SK-N-DZ (cell line): ENCODE data around the gene MROH7.
"Not testable (repeated sequence)": the region's sequence is repeated elsewhere in the genome, so short reads cannot be mapped to it uniquely, and the experiment has no call there.

ENCODE experiments used
- DNase-seq: peaks from one replicate; pipeline ENCODE4 v3.0.0-alpha.2; 2015; ENCODE audit warnings: low spot score

The MROH7 gene

DNA sequence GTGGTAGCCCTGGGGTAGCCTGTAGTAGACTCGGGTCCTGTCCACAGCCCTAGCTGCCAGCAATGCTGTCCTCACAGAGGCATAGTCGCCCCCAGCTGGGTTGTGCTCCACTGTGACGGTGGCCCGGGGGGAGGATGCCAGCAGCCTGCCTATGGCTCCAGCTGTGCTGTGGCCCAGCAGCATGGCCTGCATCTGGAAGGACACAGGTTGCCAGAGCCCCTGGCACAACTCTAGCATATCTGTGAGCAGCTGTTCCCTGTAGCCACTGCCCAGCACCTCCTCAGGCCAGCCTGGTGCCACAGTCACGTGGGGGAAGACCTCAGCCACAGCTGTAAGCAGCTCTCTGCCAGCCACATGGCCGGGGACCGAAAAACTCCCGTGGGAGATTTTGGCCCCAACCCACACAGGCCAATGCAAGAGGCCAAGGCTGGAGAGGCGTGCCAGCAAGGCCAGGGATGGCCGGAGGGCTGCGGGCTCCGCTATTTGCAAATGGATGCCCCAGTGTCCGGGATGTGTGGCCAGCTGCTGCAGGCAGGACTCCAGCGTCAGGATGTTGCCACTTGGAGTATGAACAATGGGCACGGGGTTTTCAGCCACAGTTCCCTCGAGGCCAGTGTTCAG is 32.2 kb upstream of the MROH7 start:
- DNase-seq: no peak

GRCh38 chr1:54610048-54610447 is 31.5 kb upstream of the MROH7 start:
- no peak for DNase-seq

- DNase-seq: no peak
Measured at GRCh38 chr1:54610601-54611580, 30.7 kb upstream of the MROH7 start.

GRCh38 chr1:54611621-54612020 is 30.0 kb upstream of the MROH7 start:
- DNase-seq: no peak

- DNase-seq: no peak
Measured at GRCh38 chr1:54614024-54614423, 27.6 kb upstream of the MROH7 start.

DNA sequence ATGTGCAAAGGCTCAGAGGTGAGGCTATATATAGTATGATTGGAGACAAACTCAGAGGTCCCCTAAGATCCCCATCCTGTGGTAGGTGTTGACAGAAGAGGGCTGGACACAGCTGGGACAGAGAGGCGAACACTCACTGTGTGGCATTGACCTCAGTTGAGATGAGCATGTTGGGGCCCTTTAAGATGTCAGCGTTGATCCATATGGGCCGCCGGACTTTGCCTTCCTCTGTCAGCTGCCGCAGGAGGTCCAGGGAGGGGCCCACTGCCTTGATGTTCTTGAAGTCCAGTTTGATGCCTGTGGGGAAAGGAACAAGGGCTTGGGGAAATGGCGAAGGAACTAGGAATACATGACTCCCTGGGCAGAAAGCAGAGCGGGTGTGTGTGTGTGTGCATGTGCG is 27.0 kb upstream of the MROH7 start:
- DNase-seq: no peak

DNA sequence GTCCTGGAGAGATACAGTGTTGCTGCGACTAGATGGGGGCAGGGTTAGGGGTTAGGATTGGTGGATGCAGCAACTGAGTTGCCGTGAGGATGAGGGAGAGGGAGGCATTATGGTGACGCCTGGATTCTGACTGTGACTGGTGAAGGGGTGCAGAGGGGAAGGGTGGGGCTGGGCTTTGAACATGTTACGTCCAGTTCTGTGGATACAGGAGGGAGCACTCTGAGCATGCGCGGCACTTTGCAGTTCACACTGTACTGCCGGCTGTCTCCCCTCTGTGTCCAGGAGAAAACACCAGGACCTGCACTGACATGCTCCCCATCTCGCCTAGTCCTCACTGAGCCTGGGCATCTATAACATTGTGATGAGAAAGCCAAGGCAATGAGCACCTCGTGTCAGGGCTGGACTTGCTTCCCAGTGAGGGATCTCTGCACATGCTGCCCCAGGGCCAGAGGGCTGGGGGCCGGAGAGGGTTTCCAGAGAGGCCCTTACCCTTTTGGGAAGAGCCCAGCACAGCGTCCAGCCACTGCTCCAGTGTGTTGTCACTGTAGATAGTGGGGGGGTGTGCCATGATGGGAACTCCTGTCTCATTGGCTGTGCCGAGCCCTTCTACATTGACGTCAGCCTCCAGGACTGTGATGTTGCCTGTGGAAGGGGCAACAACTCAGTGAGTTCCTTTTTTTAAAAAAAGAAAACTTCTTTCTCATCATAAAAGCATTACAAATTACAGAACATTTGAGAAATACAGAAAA is 25.9 kb upstream of the MROH7 start:
- DNase-seq: peak; percentile 44

- DNase-seq: peak; percentile 15
Measured at GRCh38 chr1:54619749-54620148, 21.8 kb upstream of the MROH7 start.

DNA sequence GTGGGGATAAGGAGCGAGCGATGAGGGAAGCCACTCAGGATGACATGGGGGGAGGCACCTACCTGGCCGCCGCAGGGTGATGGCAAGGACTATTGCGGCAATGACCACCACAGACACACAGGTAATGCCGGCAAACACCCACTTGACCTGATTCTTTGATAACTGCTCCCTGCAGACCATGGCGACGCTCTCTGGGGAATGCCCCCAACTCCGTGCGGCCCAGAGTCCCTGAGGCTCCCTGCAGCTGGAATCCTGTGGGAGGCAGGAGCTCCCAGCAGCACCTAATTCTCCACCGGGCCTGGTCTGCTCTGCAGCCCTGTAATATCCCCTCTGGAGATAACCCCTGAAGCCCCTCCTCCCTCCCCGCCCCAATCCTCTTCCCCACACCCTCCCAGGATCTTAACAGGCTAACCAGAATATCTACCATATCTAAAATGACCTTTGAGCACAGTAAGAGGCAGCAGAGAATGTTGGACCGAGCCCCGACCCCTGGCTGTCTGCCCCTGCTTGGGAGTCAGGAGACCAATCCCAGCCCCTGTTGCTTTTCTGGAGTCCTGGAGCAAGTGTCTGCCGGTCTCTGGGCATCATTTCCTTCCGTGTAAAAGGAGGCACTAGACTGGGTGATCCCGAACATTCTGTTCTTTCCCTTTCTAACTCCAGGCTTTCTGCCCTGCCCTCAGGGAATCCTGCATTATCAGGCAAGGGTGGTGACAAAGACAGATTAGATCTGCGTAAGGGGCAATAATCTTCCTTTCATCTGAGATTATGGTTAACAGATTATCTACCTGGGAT is 18.2 kb upstream of the MROH7 start, which contains the start of gene FAM151A:
TSS of gene FAM151A (minus strand) at position 310 of the 792 bp plus-strand sequence. CDS start at position 180, 130 bp downstream.
- peak; percentile 31 for DNase-seq

DNA sequence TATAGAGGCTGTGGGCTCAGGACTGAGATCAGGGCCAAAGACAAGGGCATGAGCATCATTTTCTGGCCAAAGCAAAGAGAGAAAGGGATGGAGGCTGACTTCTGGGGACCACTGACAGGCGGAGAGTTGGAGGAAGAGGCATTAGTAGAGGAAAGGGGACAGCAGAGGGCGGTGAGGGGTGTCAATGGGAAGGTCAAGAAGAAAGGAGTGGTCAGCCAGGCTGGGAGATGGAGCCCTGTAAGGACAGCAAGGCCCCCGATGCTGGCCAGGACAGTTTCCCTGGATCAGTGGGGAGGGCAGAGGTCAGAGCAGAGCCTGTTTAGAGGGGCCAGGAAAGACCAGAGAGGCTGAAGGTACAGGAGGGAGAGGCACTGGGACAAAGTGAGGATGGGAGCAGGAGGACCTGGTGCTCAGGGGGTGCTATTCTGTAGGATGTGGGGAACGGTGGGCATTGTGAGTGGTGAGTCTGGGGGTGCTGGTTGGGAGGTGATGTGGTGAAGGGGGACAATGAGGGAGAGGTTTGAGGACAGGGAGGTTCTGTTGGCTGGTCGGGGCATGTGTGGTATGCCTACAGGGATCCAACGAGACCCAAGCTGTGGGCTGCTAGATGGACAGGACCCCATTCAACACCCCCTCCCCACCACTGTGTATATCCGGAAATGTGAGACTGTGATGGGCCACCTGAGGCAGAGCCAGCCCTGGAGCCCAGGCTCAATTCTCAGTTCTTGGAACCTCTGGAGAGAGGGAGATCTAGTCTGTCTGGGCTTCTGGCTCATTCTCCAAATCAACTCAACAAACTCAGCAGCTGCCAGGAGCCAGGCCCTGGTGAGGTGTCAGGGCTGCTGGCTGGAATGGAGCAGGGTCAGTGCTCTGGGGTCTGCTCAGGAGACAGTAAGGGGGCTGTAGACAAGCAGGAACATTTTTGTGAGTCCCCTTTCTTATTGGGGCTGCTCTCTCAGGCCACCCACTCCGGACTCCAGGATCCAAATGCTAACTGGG is 16.8 kb upstream of the MROH7 start:
- DNase-seq: no peak

DNA sequence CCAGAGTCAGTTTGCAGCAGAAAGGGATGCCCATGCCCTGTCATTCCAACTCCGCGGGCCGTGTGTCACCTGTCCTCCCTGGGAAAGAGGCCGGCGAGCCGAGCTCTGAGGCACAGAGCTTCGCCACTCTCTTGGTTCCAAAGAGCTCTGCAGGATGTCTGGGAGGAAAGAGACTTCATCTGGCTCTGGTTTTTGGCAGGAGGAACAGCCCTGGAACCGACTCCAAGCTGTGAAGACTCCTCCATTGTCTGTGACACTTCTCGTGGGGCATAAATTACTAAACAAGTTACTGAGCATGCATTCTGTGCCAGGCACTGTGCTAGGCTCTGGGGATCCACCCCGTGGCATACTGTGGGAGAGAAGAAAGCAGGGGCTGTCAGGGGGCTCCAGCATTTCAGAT is 14.4 kb upstream of the MROH7 start:
- DNase-seq: no peak

GRCh38 chr1:54635804-54636203 is 5.8 kb upstream of the MROH7 start:
- DNase-seq: not testable (repeated sequence)

DNA sequence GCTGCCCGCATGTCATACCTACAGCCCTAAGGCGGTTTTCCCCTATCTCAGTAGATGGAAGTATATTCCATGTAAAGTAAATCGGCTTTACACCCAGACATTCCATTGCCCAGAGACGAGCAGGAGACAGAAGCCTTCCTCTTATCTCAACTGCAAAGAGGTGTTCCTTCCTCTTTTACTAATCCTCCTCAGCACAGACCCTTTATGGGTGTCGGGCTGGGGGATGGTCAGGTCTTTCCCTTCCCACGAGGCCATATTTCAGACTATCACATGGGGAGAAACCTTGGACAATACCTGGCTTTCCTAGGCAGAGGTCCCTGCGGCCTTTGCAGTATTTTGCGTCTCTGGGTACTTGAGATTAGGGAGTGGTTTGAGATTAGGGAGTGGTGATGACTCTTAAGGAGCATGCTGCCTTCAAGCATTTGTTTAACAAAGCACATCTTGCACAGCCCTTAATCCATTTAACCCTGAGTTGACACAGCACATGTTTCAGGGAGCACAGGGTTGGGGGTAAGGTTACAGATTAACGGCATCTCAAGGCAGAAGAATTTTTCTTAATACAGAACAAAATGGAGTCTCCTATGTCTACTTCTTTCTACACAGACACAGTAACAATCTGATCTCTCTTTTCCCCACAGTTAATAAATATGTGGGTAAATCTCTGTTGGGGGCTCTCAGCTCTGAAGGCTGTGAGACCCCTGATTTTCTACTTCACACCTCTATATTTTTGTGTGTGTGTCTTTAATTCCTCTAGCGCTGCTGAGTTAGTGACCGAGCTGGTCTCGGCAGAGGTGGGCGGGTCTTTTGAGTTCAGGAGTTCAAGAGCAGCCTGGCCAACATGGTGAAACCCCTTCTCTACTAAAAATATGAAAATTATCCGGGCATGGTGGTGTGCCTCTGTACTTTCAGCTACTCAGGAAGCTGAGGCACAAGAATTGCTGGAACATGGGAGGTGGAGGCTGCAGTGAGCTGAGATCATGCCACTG is 4.8 kb upstream of the MROH7 start:
- DNase-seq: not testable (repeated sequence)

DNA sequence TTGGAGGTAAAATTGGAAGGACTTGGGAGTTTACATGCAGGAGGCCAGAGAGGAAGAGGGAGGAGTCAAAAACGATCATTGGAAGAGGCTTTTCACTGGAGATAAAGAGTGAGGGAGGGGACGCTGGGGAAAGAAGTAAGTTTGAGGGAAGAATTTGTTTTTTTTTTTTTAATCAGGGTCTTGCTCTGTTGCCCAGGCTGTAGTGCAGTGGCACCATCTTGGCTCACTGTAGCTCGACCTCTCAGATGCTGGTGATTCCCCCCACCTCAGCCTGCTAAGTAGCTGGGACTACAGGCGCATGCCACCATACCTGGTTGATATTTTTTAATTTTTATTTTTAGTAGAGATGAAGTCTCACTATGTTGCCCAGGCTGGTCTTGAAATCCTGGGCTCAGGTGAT is 1.2 kb upstream of the MROH7 start:
- no peak for DNase-seq

DNA sequence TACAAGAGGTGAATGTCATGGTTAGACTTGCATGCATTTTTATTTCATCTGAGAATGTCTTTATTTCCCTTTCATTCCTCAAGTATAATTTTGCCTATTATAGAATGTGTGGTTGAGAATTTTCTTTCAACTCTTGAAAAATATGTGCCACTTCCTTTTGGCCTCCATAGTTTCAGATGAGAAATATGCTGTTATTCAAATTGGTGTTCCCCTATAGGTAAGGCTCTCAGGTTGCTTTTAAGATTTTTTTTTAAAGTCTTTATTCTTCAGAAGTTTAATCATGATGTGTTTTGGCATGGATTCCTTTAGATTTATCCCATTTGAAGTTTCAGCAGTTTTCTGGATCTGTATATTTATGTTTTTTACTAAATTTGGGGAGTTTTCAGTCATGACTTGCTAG is 2.1 kb downstream of the MROH7 start:
- DNase-seq: no peak

DNA sequence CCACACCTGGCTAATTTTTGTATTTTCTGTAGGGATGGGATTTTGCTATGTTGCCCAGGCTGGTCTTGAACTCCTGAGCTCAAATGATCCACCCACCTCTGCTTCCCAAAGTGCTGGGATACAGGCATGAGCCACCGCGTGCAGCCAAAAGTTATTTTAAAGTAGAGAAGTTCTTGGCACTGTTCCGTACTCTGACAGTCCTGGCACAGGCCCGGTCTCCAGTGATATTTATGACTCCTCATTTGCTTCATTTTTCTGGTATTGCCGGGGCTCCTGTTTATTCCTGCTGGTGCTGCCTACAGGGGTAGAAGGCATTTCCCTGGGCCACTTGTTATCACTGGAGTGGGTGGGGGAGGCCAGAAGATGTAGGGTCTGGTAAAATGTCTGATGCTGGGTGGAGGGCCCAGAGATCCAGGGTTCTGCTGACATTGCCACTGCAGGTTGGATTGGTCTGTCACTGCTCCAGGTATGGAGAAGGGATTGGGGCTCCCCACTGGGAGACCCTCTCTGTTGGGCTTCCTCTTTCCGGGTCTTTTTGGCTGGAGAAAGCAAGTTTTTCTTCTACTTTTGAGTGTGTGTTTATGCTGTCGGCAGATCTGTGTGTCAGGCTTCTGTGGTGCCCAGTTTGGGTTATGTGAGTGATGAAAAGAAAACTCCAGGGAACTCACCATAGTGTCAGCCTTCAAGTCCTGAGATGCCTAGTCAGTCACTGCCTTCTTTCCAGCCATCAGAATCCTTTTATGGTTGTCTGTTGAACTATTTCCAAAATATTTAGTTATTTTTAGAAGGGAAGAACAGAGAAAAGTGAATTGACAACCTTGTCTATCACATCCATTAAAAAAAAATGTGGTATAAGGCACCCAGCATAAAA is 4.5 kb downstream of the MROH7 start:
- DNase-seq: no peak

DNA sequence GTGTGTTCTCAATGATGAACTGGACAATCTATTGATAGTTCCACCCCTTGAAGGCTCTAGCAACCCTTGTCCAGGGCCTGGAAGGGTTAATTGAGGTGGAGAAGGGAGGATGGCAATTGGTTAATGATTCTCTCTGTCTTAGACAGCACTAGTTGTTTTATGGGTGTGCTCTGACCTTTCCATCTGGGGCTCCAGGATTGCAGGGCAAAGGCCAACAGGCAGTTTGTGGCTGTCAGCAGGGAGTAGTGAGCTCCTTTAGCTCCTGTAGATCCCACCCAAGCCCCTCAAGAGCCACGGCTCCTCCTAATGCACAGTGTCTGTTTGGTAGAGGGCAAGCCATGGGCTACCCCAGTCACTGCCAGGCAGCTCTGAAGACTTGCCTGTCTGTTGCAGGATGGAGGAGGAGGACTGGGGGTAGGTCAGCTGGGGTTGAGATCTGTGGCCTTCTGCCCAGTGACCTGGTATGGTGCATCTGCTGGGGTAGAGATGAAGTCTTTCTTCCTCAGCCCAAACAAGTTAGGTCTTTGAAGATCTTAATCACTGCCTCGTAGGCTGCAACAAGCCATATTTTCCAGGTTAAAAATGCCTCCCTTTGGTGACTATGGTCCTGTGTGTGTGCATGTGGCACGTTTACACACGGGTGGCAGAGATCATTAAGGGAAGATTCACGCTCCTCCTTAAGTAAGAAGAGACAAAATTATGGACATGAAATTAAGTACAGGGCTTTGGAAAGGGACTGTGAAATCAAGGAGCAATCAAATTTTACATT is 7.7 kb downstream of the MROH7 start:
- DNase-seq: no peak
